HG03025 (cell line): Measurements from ENCODE around the gene ATP5F1E.

Experiments
- ATAC-seq: cut with Tn5 transposase; IDR thresholded peaks from one replicate; pipeline ENCODE4 v1.9.1; 2021; ENCODE audit warnings: mild to moderate bottlenecking, moderate library complexity; ENCODE audit not compliant: unreplicated experiment, low FRiP score

Gene ATP5F1E

DNA sequence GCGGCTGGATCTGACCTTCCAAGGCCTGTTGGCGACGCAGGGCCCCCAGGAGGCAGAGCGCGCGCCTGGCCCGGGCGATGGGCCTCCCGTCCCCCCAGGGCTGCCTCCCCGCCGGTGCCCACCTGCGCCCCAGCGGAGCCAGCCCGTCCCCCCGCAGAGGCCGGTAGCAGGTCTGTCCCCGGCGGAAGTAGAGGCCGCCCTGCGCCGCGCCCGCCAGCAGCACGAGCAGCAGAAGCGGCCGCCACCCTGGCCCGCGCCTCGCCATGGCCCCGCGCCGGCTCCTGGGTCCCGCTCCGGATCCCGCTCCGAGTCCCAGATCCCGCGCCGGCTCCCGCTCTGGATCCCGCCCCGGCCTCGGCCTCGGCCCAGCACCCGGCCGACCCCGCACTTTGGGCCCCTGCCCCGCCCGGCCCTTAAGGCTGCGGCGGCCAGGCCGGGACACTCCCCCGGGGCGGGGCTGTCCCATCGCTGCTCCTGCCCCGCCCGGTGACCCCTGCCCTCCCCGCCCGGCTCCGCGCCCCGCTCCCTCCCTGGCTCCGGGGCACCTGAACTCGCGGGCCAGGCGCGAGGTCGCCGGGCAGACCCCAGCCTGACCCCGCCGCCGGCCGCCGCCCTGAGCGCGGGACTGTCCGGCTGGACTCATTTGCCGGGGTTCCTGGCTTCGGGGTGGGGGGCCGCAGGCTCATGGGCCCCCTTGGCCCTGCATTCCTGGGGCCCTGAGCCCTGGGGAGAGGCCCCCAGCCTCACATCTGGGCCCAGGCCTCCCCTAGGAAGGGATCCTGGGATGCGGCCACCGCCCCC lies 25.1 kb downstream of the ATP5F1E start, which contains the start of gene CTSZ:
Gene CTSZ, minus strand, starts transcription at position 391 of the 801 bp plus-strand sequence. Its CDS starts 126 bp downstream, at position 265.
- ATAC-seq: no peak

DNA sequence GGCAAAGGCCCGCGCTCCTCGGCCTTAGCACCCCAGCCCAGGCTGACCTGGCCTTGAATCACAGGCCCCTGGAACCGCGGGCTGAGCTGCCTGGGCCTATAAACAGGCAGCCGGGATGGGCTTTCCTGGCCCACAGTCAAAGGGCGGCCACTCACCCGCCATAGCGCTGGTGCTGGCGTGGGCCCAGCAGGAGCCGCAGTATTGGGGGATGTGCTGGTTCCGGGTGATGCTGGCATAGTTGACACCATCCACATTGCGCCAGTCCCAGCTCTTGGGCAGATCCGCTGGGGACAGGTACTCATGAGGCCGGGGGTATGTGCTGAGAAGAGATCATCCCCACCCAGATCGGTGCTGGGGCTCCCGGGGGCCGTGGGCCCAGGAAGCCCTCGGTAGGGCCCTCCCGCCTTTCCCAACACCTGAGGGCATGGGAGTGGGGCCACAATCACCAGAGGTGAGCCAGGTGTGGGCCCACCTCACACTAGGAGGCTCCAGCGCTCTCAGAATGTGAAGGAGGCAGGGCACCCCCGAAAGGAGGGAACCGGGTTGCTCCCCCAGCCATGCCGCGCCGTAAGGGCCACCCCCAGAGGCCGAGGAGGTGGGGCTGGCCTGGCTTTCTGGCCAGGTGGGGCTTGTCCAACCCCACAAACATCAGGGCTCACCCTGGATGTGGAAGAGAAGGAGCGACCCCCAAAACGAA lies 25.8 kb downstream of the ATP5F1E start:
- no peak for ATAC-seq

DNA sequence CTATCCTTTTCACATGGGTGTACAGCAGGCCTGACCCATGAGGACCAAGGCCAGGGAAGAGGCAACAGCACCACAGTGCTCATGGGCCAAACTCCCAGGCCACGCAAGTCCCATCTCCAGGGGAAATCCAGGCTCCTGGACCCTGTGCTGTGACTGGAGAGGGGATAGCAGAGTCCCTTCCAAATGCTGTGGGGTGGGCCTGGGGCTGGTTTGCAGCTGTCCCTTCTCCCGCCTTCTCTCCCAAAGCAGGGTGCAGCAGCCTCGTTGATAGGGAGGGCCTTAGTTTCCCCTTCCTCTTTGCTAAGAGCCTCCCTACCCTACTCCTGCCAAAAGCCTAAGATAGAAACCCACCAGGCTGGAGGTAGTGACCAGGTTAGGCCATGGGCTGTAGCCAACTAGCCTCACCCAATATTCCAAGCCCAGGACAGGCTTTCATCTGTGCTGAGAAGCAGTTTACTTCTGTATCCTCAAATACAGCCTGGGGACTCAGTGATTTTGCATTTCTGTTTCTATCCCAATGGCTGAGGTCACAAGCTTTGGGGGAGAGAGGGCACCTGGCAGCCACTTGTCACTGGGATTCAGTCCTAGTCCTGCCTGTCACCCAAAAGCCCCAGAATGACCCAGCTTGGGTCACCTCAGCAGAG lies 26.5 kb downstream of the ATP5F1E start:
- no peak for ATAC-seq

DNA sequence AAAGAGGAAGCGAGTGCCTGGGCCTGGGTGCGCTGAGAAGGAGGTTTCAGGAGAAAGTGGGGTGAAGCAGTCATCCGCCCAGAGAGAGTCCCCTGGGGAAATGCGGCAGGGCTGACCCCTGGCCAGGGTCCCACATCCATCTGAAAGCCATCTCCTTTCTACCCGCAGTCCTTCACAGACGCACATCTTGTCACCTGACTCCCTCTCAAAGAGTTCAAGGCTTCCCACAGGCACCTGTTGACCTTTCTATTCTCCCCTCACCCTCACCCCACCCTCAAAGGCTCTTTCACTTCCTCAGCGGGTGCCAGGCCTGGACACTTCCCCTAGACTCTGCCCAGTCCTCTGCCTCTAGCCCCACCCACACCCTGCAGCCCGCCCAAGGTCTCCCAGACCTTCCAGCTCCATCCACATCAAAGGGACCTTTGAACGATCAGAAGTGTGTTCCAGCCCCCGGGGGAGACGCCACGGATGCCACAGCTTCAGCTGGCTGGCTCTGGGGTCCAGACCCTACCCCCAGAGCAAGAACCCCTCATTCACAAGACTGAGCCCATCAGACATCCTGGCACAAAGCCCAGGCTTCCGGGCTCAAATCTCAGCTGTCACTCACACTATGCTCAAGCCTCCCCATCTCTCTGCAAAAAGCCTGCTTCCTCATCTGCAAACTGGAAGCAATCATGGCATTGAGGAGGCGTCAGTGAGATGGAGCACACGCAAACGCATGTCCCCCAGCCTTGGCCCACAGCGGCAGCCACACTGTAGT lies 27.2 kb downstream of the ATP5F1E start:
- peak; percentile 59 for ATAC-seq

DNA sequence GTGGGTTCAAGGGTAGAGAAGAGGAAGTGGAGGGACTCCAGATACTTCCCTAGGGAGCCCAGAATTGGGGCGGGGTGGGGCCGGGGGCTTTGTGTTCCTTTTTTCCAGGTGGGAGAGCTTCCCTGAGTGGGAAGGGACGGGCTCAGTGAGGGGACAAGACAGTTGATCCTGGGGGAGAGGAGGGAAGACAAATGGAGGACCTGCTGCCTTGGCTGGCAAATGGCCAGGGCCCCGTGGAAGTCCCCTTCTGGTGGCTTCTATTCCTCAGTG lies 27.7 kb downstream of the ATP5F1E start:
- no peak for ATAC-seq

DNA sequence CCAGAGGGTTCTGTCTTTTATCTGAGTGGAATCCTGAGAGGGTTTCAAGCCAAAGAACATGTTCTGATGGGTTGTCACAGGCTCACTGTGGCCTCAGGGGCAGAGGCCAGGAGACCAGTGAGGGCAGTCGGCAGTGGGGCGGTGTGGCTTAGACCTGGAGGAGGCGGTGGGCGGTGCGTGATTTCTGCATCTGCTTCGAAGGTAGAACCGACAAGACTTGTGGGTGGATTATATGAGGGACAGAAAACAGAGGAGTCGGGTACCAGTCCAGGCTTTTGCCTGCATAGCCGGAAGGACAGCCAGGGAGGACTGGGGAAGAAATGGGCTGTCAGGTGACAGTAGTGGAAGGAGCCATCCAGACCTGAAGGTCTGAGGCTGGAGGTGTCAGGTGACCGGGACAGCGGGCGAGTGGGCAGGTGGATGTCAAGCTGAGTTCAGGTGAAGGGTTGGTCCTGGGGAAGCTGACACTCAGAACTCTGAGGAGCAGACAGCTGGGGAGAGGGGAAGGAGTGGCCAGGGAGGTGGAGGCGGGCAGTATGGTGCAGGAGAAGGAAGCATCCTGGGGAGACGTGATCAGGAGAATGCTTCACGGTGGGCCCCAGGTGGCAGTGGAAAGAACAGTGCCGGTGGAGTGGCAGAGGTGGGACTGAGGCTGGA lies 28.2 kb downstream of the ATP5F1E start:
- no peak for ATAC-seq

DNA sequence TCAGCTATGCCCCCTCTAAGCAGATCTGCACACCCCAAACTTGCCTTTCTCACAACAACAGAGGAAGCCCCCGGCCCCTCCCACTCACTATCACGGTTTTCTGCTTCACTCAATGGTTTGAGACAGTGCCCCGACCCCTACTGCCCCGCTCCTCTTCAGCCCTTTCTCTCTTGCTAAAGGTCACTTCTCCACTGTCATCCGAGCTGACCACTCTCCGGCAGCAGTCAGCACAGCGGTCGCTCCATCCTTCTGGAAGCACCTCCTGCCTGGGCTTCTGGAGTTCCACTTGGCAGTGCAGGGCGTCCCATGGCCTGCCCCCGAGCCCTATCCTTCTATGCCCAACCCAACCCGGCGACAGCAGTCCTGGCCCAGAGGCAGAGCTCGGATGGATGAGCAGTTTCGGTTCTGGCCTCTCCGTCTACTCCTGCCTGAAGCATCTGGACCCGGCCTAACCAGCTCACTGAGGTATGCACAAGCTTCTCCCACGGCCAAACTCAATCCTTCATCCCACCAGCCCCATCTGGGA lies 29.2 kb downstream of the ATP5F1E start:
- no peak for ATAC-seq

DNA sequence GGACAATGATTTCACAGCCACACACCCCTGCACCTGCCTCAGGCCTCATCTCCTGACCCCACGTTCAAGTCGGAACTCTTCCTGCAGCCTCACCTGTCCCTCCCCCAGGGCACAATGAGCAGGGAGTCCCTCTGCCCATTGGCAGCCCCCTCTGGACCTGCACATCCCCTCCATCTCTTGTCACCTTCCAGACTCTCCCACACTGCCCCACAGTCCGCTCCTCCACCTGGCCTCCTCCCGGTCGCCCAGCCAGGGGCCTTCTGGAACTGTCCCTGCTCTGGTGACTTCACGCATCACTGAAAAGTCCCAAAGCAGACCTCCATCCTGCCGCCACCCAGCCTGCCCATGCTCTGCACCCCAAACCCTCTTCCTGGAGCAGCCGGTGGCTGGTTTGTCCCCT lies 29.7 kb downstream of the ATP5F1E start:
- ATAC-seq: no peak

DNA sequence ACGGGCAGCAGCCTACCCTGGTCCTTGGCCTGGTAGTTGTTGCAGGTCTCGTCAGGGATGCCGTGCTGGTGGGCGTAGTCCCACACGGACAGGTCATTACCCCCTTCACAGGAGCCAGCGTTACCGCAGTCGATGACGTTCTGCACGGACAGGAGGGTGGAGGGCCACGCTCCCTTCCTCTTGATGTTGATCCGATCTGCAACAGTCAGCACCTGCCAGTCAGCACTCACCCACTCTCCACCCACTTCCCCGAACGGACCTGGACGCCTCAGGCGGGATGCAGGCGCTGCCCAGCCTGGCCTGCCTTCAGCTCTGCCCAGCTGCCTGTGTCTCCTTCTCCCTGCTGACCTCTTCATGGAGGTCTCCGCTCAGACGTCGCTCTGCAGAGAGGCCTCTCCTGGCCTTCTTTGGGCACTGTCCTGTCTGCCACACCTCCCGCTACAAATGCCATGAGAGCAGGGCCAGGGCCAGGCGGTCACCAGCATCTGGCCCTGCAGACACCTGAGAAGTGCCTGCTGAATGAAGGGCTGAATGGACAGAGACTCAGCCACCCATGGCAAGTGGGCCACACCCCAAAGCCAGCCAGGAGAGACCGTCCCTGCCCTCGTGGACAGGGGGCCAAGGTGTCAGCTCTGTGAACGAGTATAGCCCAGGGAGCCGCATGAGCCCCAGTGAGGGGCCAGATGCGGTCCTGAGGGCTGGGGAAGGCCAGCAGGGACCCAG lies 30.5 kb downstream of the ATP5F1E start:
- no peak for ATAC-seq

DNA sequence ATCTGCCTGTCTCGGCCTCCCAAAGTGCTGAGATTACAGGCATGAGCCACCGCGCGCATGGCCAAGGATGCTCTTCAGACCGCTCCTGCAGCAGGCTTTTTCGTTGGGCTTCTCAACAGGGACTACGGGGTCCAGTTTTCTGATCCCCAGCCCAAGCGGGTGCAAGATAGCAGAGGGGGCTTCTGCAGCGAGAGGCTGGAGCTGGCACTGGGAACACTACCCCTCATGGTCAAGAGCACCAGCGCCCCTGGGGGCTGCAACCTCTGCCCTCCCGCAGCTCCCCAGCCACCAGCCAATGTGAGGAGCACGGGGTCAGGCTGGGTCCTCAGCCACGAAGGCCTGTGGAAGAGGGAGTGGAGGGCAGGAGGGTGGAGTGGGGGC lies 31.1 kb downstream of the ATP5F1E start:
- no peak for ATAC-seq

DNA sequence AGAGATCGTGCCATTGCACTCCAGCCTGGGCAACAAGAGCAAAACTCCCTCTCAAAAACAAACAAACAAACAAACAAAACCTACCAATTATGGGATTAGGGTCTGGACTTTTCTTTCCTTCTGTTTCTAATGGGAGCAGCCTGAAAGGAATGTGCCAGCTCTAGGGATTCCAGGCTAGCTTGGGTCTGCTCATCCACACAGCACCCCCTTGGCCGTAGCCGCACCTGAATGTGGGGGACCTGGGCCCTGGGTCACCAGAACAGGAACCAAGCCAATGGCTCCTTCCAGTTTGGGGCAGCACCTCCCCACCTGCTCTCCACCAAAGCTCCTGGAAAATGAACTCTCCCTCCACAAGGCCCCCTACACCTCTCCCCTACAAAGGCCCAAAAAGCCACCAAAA lies 31.8 kb downstream of the ATP5F1E start:
- ATAC-seq: no peak

DNA sequence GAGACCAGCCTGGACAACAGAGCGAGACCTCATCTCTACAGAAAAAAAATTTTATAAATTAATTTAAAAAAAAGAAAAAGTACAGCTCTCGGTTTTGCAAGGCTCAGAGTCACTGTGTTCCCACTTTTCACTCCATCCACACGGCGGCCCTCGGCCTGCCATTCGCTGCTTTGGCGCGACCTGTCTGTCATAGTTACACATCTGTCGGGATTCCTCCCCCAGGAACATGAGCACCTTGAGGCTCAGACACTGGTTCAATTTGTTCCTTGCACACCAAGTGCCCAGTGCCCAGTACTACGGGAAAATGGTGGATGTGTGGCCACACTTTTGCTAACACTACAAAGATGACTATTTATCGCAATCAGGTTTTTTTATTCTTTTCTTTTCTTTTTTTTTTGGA lies 33.5 kb downstream of the ATP5F1E start:
- no peak for ATAC-seq

DNA sequence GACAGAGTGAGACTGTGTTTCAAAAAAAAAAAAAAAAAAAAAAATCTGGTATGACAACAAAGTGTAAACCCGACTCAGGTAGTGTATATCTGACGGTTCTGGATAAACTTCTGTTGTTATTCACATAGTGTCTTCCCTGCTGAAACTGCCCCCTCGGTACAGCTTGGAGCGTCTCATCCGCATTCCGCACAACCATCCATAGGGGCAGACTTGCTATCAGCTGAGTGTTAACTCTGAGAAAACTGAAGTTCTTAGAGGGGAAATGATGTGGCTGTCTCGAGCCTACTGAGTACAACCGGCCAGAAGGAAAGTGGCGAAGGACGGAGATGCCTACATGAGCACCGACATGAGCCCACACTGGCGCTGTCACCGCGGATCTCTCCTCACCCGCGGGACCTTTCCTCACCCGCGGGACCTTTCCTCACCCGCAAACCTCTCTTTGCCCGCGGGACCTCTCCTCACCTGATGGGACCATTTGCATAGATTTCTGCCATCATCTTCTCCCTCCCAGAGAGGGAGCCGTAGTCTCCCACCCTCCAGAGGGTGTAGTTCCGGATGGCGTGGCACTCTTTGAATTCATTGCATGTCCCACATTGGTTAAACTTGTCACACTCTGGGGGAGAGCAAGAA lies 34.9 kb downstream of the ATP5F1E start:
- ATAC-seq: no peak

DNA sequence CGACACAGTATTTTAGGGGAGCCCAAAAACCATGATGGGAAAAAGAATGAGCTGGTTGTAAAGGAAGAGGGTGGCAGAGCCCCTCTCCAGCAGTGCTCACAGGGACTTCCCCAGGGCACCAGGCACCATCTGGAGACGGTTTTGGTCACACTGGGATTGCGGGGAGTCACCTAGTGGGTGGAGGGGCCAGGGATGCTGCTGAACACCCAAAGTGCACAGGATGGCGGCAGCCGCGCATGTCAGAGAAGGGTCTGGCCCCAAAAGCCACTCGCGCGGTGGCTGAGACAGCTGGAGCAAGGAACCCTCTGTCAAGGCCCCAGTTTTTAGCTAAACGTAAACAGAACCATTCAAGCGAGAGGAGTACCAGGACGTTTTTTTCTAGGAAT lies 35.9 kb downstream of the ATP5F1E start:
- no peak for ATAC-seq

DNA sequence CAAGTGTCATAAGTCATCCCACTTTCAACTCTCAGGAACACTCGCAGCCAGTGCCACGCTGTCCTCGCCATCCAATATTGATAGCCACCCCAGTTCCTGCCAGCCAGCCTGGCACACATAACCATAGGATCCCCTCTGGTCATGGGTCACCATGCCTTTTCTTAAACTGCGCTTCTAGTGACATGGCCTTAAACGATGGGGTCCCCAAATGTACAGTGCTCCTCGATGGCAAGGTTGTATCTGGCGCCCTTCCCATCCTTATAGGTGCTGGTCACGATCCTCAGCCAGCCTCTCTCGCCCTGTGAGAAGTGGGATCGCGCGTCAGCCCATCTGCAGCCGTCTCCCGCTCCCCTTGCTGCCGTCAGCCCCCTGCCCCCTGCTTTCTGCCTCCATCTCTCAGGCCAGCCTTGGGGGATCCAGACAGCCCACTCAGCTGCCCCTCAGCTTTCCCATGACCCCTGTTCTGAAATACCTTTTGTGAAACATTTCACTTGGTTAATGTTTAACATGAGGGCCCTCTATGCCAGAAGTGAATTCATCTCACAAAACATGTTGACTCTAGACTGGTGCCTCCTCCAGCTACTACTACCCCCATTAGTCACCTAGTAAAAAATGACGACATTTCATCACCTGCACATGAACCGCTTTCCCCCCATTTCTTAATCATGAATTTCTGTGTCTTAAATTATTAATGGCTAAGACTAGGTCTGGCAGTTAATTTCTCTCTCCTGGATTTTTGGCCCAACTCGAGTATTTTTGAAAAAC lies 36.5 kb downstream of the ATP5F1E start:
- ATAC-seq: no peak

DNA sequence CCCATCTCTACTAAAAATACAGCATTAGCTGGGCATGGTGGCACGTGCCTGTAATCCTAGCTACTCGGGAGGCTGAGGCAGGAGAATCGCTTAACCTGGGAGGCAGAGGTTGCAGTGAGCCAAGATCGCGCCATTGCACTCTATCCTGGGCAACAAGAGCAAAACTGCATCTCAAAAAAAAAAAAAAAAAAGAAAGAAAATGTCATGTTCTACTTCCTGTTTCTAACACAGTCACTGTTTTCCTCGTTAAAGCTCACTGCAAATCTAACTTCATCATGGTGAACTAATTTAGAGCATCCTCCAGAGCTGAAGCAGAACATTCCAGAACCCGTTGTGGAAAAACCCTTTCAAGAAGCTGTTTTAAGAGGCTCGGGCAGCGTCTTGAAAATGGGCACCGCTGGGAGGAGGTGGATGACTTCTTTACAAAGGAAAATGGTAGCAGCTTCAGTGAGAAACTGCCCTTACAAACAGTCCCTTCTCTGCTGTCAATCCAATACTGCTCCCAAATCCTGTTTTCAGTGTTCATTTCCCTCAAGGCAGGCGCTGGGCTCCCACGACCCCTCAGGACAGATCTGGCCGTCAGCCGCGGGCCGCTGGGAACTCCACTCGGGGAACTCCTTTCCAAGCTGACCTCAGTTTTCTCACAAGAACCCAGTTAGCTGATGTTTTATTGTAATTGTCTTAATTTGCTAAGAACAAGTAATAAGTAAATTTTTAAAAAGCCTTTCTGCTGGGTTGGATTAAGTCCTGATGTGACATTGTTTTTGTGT lies 37.6 kb downstream of the ATP5F1E start:
- no peak for ATAC-seq

DNA sequence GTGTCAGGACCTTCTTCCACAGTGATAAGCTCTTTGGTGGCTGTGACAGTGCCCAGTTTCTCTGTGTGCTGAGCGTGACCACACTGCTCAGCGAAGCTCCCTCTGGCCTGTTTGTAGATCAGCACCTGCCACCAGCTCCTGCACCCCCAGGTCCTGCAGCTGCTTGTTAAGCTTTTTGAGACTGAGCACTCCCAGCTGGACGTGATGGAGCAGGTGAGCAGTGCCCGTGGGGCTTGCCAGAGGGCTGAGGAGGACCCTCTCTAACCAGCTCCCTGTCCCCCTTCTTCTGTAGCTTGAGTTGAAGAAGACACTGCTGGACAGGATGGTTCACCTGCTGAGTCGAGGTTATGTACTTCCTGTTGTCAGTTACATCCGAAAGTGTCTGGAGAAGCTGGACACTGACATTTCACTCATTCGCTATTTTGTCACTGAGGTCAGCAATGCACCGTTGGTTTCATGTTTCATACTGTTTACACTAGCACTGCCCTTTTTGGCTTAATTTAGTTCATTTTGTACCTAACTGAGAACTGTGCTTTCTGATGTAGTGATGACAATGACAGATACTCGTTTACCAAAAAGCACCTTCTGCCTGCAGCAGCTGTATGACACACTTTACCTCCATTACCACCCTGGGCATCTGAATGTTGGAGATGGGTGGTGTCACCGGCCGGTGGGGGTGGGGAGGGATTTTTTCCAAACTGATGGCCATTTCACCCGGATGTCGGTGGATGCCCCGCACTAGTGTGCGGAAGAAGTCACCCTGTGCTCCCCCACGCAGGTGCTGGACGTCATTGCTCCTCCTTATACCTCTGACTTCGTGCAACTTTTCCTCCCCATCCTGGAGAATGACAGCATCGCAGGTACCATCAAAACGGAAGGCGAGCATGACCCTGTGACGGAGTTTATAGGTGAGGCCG lies 38.5 kb downstream of the ATP5F1E start:
- no peak for ATAC-seq
